Measurements from ENCODE around the gene CDIP1.

CDIP1 gene

DNA sequence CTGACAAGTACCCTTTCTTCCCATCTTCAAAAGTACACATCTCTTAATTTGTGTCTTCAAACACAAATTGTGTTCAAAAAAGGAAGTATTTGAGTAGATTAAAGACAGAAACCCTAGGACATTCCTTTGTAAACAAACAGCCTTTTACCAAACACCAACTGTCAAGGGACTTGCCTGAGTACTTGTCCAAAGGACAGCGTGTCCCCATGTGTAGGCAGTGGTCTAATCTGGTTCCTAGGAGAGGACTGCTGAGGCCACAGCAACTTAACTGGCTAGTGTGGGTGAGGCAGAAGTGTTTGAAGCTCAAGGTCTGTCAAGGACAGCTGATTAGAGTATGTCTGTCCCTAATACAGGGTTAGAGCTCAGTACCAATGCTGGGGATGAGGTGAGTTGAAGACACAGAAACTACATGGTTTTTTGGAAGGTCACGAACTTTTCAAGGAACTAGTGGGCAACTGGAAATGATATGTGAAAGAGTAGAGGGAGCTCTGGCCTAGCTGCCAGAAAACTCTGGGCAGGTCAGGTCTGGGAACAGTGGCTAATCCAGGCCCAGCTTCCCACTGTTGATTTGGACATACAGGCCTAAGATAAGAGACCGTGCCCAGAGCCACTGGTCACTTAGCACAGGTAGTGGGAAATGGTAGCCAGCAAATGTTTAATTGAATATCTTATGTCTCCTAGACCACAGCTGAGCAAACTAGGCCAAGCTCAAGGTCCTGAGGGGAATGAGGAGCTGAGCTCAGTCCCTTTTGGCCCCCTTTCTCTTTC lies 52.3 kb downstream of the CDIP1 start:
- DNase-seq = no peak

- DNase-seq = no peak
These were observed 56.6 kb downstream of the CDIP1 start for GRCh38 chr16:4481963-4482362.

DNA sequence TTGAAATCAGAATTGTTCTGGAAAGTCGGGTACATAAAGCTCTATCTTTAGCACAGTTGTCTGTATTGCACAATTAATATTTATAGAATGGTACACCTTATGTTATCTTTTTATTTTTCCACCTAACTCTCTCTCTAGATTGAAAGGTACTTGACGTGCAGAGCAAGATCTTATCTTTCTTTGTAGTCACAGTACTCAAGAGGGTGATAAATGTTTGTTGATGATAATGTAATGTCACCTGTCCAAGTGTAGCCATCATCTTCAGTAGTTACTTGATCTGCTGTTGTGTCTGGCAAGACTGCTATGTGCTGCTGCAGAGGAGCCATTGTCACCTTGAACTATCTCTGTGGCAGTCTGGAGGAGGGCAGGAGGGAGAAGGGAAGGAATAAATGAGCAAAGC lies 57.0 kb downstream of the CDIP1 start:
- no peak for DNase-seq

GRCh38 chr16:4477966-4478365 lies 60.6 kb downstream of the CDIP1 start:
- DNase-seq = no peak

DNA sequence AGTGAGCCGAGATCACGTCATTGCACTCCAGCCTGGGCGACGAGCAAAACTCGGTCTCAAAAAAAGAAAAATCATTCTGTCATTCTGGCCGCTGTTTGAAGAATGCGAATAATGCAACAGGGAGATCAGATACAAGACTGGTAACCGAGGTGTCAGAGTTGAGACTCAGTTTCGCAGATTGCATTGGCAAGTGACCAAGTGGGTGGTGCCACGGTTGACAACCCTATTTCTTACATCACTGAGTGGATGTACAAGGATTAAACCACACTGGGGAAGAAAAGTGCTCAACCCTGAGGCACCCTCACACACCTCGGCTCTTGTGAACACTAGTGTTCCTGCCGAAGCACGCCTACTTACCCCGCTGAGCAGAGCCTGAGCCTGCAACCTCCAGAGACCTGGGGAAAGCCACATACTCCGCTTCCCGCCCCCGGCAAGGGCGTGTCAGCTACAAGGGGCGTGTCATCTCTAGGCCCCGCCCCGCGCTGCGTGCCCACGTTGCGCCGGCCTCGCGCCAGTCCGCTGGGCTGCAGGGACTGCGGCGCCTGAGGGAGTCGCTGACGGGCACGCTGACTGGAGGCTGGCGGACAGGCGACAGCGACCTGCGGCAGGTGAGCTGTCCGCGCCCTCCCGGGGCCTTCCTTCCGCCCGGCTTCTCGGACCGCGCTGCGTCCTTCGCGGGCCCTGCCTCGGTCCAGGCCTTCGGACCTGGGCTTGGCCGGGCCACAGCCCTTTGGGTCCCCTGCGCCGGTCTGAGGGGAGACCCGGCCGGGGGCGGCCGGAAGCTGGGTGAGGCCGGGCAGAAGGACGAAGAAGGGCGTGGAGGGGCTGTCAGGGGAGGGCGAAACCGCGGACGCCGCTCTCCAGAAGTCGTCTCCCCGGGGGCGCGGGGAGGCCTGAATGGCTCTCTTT lies 62.4 kb downstream of the CDIP1 start, which contains the start of gene HMOX2:
Gene HMOX2, plus strand, starts transcription at position 519 of the 909 bp plus-strand sequence. CDS start 29,127 bp downstream, outside the sequence.
- DNase-seq = peak; percentile 70

- DNase-seq = peak; percentile 78
These were observed 64.2 kb downstream of the CDIP1 start, which contains the start of gene NMRAL1 for GRCh38 chr16:4474192-4474961. Gene NMRAL1, minus strand, starts transcription at chr16:4474625. Its CDS starts 493 bp downstream, at chr16:4474132.

DNA sequence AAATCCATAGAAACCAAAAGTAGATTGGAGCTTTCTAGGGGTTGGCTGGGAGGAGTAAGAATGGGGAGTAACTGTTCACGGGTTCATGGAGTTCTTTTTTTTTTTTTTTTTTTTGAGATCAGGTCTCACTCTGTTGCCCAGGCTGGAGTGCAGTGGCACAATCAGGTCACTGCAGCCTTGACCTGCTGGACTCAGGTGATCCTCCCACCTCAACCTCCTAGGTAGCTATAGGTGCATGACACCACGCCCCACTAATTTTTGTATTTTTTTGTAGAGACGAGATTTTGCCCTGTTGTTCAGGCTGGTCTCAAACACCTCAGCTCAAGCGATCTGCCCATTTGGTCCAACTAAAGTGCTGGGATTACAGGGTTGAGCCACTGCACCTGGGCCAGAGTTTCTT lies 65.7 kb downstream of the CDIP1 start:
- no peak for DNase-seq

GRCh38 chr16:4471869-4472268 lies 66.7 kb downstream of the CDIP1 start:
- no peak for DNase-seq

GRCh38 chr16:4468972-4469371 lies 69.6 kb downstream of the CDIP1 start:
- DNase-seq = no peak

- no peak for DNase-seq
These were observed 70.7 kb downstream of the CDIP1 start for GRCh38 chr16:4467916-4468315.

DNA sequence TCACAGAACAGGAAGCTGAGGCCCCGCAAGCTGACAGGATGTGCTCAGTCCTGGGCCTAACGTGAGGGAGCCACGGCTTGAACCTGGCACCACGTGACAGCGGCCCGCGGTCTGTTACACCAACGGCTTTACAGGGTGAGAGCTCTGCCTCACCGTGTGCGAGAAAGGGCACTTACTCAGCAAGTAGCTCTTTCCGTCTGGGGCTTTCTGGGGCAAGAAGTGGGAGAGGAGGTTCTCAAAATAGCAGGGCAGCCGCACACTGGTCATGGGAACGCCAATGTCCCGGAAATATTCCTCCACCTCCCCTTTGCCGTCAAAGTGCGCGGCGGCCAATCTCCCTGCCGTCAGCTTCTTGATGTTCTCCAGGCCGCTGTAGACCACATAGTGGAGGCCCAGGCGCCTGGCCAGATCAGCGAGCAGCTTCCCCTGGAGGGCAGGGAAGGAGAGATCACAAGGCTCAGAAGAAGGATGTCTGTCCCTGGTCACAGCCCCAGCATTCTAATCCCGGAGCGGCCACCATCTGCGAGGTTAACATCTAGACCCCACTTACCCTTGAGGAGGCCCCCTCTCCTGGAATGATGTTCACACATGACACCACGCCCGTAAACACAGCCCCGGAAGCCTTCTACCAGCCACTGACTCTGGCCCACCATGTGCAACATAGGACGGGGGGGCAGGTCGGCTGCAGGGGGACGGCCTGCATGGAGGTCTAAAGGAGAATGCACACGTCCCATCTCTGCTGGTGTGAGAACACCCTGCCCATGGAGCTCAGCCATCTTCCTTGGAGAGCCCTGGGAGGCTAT lies 72.4 kb downstream of the CDIP1 start:
- no peak for DNase-seq

GRCh38 chr16:4463522-4464163 lies 74.9 kb downstream of the CDIP1 start:
- no peak for DNase-seq

GRCh38 chr16:4461250-4462085 lies 77.1 kb downstream of the CDIP1 start:
- DNase-seq = no peak

DNA sequence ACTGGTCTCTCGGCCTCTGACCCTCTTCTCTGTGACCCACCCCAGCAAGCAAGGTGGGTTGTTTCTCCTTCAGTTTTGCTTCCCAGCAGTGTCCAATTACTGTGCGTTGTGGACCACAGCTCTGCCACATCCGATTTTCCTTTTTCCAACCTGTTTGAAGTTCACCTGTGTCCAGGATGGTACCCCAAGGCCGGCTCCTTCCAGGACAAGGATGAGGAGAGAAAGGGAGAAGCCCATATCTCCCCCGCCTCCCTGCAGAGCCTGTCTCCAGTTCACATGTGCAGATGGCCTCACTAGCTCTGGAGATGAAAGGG lies 77.7 kb downstream of the CDIP1 start:
- no peak for DNase-seq

All from NCI-H748 treated with DMSO at 0.1 percent for 48 hours (cell line).